Prostate gland (tissue), 2 donors: Measurements from ENCODE around the gene TBX2.

Source experiments
- POLR2A ChIP-seq: fragments of 450-650 bp; IDR thresholded peaks from one replicate; pipeline ENCODE4 v1.6.1; 2016; ENCODE audit warnings: antibody characterized with exemption, mild to moderate bottlenecking
- TF ChIP-seq, protein P1 (sequence below), 4 experiments: fragments of 200-600 bp in 2 of 4; fragments of 450-650 bp in 2 of 4; sonication (generic) in 2 of 4; IDR thresholded peaks; 1 replicate in 3 of 4; 2 replicates in 1 of 4; pipeline ENCODE4 v1.5.1; 2016 to 2019; ENCODE audit warnings: antibody characterized with exemption in 4 of 4, mild to moderate bottlenecking in 2 of 4, moderate library complexity in 2 of 4

GRCh38 chr17:61368049-61368831 lies 31.4 kb upstream of the TBX2 start:
- TF ChIP-seq, protein P1, sequence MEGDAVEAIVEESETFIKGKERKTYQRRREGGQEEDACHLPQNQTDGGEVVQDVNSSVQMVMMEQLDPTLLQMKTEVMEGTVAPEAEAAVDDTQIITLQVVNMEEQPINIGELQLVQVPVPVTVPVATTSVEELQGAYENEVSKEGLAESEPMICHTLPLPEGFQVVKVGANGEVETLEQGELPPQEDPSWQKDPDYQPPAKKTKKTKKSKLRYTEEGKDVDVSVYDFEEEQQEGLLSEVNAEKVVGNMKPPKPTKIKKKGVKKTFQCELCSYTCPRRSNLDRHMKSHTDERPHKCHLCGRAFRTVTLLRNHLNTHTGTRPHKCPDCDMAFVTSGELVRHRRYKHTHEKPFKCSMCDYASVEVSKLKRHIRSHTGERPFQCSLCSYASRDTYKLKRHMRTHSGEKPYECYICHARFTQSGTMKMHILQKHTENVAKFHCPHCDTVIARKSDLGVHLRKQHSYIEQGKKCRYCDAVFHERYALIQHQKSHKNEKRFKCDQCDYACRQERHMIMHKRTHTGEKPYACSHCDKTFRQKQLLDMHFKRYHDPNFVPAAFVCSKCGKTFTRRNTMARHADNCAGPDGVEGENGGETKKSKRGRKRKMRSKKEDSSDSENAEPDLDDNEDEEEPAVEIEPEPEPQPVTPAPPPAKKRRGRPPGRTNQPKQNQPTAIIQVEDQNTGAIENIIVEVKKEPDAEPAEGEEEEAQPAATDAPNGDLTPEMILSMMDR (IDR thresholded peaks at IDR 0.05), result no peak
- TF ChIP-seq POLR2A, result no peak
